Neural cell (in vitro differentiated cells): Measurements from ENCODE around the gene RIMS1. TPM values are rescaled to one million over a fixed set of nuclear protein-coding genes. Genes with fewer than 3 reads are reported as not detected.

Source experiments
- H2AFZ ChIP-seq: fragments of 200-600, 300-800 bp; sonication (generic), shearing (Covaris generic); 2 replicates; pipeline ENCODE4 v1.6.0; 2014; ENCODE audit warnings: low read depth, mild to moderate bottlenecking, antibody characterized with exemption, low read length, moderate library complexity
- H3F3A ChIP-seq: fragments of 200-600 bp; shearing (Covaris generic); 2 replicates; pipeline ENCODE4 v1.6.1; 2016; ENCODE audit warnings: mild to moderate bottlenecking, moderate library complexity, mixed read lengths, antibody characterized with exemption, low read length; ENCODE audit not compliant: insufficient read depth, poor library complexity, severe bottlenecking
- H3K27ac ChIP-seq: fragments of 200-600, 300-800 bp; sonication (generic), shearing (Covaris generic); 2 replicates; pipeline ENCODE4 v1.5.1; 2014; ENCODE audit warnings: mild to moderate bottlenecking, low read length, moderate library complexity
- H3K27me3 ChIP-seq: fragments of 300-800, 200-600 bp; sonication (generic), shearing (Covaris generic); 2 replicates; pipeline ENCODE4 v1.6.0; 2014; ENCODE audit warnings: mild to moderate bottlenecking, low read depth, low read length, moderate library complexity; ENCODE audit not compliant: insufficient read depth
- H3K36me3 ChIP-seq: fragments of 300-800, 200-600 bp; sonication (generic), shearing (Covaris generic); 2 replicates; pipeline ENCODE4 v1.5.1; 2014; ENCODE audit warnings: mild to moderate bottlenecking, antibody characterized with exemption, low read length, moderate library complexity; ENCODE audit not compliant: insufficient read depth
- H3K4me2 ChIP-seq: fragments of 300-800, 200-600 bp; sonication (generic), shearing (Covaris generic); 2 replicates; pipeline ENCODE4 v1.6.0; 2014; ENCODE audit warnings: mild to moderate bottlenecking, low read length
- H3K4me3 ChIP-seq: fragments of 300-800, 200-600 bp; sonication (generic), shearing (Covaris generic); 2 replicates; pipeline ENCODE4 v1.5.1; 2014; ENCODE audit warnings: mild to moderate bottlenecking, low read length, moderate library complexity
- H3K79me2 ChIP-seq: fragments of 200-600 bp; shearing (Covaris generic); replicated peaks from 2 replicates; pipeline ENCODE4 v1.6.0; 2014; ENCODE audit warnings: mild to moderate bottlenecking, low read length, moderate library complexity; ENCODE audit not compliant: insufficient read depth
- H3K9ac ChIP-seq: fragments of 300-800, 200-600 bp; sonication (generic), shearing (Covaris generic); 2 replicates; pipeline ENCODE4 v1.6.1; 2016; ENCODE audit warnings: mild to moderate bottlenecking, low read length, mixed read lengths
- H3K9me2 ChIP-seq: fragments of 200-600 bp; shearing (Covaris generic); 2 replicates; pipeline ENCODE4 v1.6.1; 2016; ENCODE audit warnings: mild to moderate bottlenecking, low read length, mixed read lengths; ENCODE audit not compliant: insufficient read depth
- H3K9me3 ChIP-seq: fragments of 200-600, 300-800 bp; sonication (generic), shearing (Covaris generic); 2 replicates; pipeline ENCODE4 v1.6.1; 2016; ENCODE audit warnings: mild to moderate bottlenecking, mixed run types, low read length, moderate library complexity, mixed read lengths
- H4K20me1 ChIP-seq: fragments of 200-600 bp; shearing (Covaris generic); 2 replicates; pipeline ENCODE4 v1.6.1; 2016; ENCODE audit warnings: mild to moderate bottlenecking, mixed run types; ENCODE audit not compliant: insufficient read depth
- CTCF ChIP-seq: fragments of 450-650 bp; IDR thresholded peaks from 2 replicates; pipeline ENCODE4 v1.5.1; 2014; ENCODE audit warnings: antibody characterized with exemption, mild to moderate bottlenecking, moderate library complexity; ENCODE audit not compliant: poor library complexity, severe bottlenecking
- EP300 ChIP-seq: fragments of 450-650 bp; conservative IDR thresholded peaks from 2 replicates; pipeline ENCODE4 v1.6.1; 2014; ENCODE audit warnings: antibody characterized with exemption, mild to moderate bottlenecking, moderate library complexity; ENCODE audit not compliant: poor library complexity, severe bottlenecking
- EZH2 ChIP-seq: fragments of 200-600, 300-800 bp; shearing (Covaris generic), sonication (generic); IDR thresholded peaks from 2 replicates; pipeline ENCODE4 v1.6.1; 2014; ENCODE audit warnings: antibody characterized with exemption, low read length, borderline replicate concordance, mild to moderate bottlenecking; ENCODE audit not compliant: insufficient read depth, poor library complexity, severe bottlenecking
- MXI1 ChIP-seq: fragments of 450-650 bp; conservative IDR thresholded peaks from 2 replicates; pipeline ENCODE4 v1.6.1; 2014; ENCODE audit warnings: antibody characterized with exemption, mild to moderate bottlenecking; ENCODE audit not compliant: poor library complexity, severe bottlenecking
- POLR2AphosphoS5 ChIP-seq: IDR thresholded peaks from 2 replicates; pipeline ENCODE4 v1.6.1; 2012
- RAD21 ChIP-seq: fragments of 450-650 bp; conservative IDR thresholded peaks from 2 replicates; pipeline ENCODE4 v1.6.1; 2014; ENCODE audit warnings: antibody characterized with exemption, mild to moderate bottlenecking, moderate library complexity
- REST ChIP-seq: IDR thresholded peaks from 2 replicates; pipeline ENCODE4 v1.6.1; 2012; ENCODE audit warnings: borderline replicate concordance
- SMC3 ChIP-seq: fragments of 450-650 bp; conservative IDR thresholded peaks from 2 replicates; pipeline ENCODE4 v1.6.1; 2014; ENCODE audit warnings: antibody characterized with exemption, mild to moderate bottlenecking, moderate library complexity; ENCODE audit not compliant: poor library complexity
- TAF1 ChIP-seq: IDR thresholded peaks from 2 replicates; pipeline ENCODE4 v1.6.1; 2012; ENCODE audit warnings: low read depth
- polyA plus RNA-seq: library from polyadenylated mRNA; depleted of rRNA; stranded (reverse); fragments of >200 nt; gene quantifications from 2 replicates; pipeline ENCODE4 v1.2.3, GENCODE V29; 2014

Gene RIMS1
- polyA plus RNA-seq, 1 donor from 2014 or later: 17.8 TPM

- TF ChIP-seq CTCF: no peak
- TF ChIP-seq MXI1: no peak
- no peak for TF ChIP-seq RAD21
- no peak for TF ChIP-seq SMC3
- no peak for TF ChIP-seq REST
- TF ChIP-seq EP300: no peak
- no peak for TF ChIP-seq TAF1
- TF ChIP-seq EZH2: no peak
- TF ChIP-seq POLR2AphosphoS5: no peak
- H3K27me3 ChIP-seq: no peaks in the 10 kb centered on the region
These were observed 145.1 kb downstream of the RIMS1 start for GRCh38 chr6:72031471-72031870.

GRCh38 chr6:72032086-72032485 is 145.7 kb downstream of the RIMS1 start:
- no peak overlapping the region for H3K9ac ChIP-seq
- H3K9me2 ChIP-seq: no peaks in the 10 kb centered on the region
- H3K4me3 ChIP-seq: no peak overlapping the region
- TF ChIP-seq SMC3 (no peak), RAD21 (no peak), REST (no peak), POLR2AphosphoS5 (no peak)
- no peaks in the 10 kb centered on the region for H3K27me3 ChIP-seq
- no peaks in the 10 kb centered on the region for H3F3A ChIP-seq
- H3K36me3 ChIP-seq: no peaks in the 10 kb centered on the region
- H3K9me3 ChIP-seq: no peaks in the 10 kb centered on the region
- no peak overlapping the region for H3K4me2 ChIP-seq
- H3K27ac ChIP-seq: no peak overlapping the region
- no peak overlapping the region for H2AFZ ChIP-seq
- H4K20me1 ChIP-seq: no peaks in the 10 kb centered on the region
- H3K79me2 ChIP-seq: no peaks in the 10 kb centered on the region

More at GRCh38 chr6:72031471-72031870, 145.1 kb downstream of the RIMS1 start:
- no peaks in the 10 kb centered on the region for H3K36me3 ChIP-seq
- no peak overlapping the region for H3K9ac ChIP-seq
- no peaks in the 10 kb centered on the region for H3K79me2 ChIP-seq
- no peaks in the 10 kb centered on the region for H3K9me3 ChIP-seq
- H3F3A ChIP-seq: no peaks in the 10 kb centered on the region
- no peak overlapping the region for H3K4me3 ChIP-seq
- no peaks in the 10 kb centered on the region for H4K20me1 ChIP-seq
- no peaks in the 10 kb centered on the region for H3K9me2 ChIP-seq
- no peak overlapping the region for H3K4me2 ChIP-seq
- H3K27ac ChIP-seq: no peak overlapping the region
- H2AFZ ChIP-seq: no peak overlapping the region
